ENCODE results near the gene OXNAD1.

DNA sequence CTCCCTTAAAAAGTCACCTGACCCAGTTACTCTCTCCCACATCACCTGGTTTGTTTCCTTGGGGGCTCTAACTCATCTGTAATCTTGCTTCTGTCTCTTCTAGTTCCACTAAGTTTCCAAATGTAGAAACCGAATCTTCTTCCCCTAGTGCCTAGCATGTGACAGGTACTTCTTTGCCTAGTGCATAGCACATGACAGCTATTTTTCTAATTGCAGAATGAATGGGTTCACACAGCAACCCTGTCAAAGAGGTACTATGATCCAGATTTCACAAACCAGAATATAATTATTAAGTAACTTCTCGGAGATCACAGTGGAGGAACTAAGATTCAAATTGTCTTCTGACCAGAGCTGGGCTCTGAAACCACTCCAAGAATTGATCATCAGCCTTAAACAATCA is 7.7 kb upstream of the OXNAD1 start:
- TF ChIP-seq, protein P1, sequence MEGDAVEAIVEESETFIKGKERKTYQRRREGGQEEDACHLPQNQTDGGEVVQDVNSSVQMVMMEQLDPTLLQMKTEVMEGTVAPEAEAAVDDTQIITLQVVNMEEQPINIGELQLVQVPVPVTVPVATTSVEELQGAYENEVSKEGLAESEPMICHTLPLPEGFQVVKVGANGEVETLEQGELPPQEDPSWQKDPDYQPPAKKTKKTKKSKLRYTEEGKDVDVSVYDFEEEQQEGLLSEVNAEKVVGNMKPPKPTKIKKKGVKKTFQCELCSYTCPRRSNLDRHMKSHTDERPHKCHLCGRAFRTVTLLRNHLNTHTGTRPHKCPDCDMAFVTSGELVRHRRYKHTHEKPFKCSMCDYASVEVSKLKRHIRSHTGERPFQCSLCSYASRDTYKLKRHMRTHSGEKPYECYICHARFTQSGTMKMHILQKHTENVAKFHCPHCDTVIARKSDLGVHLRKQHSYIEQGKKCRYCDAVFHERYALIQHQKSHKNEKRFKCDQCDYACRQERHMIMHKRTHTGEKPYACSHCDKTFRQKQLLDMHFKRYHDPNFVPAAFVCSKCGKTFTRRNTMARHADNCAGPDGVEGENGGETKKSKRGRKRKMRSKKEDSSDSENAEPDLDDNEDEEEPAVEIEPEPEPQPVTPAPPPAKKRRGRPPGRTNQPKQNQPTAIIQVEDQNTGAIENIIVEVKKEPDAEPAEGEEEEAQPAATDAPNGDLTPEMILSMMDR (IDR thresholded peaks at IDR 0.05), result no peak
- TF ChIP-seq POLR2A (IDR thresholded peaks at IDR 0.05) (no peak), EP300 (IDR thresholded peaks at IDR 0.05) (no peak), POLR2AphosphoS5 (IDR thresholded peaks at IDR 0.05) (no peak)
